HG02642 (cell line): ENCODE measurements around the gene GUCA2B.
A peak's percentile ranks its signal among the peaks of the same experiment; 100 is the strongest.

ENCODE experiments used
- ATAC-seq: cut with Tn5 transposase; IDR thresholded peaks from one replicate; pipeline ENCODE4 v1.9.1; 2021; ENCODE audit warnings: mild to moderate bottlenecking; ENCODE audit not compliant: unreplicated experiment, poor library complexity

Gene GUCA2B

DNA sequence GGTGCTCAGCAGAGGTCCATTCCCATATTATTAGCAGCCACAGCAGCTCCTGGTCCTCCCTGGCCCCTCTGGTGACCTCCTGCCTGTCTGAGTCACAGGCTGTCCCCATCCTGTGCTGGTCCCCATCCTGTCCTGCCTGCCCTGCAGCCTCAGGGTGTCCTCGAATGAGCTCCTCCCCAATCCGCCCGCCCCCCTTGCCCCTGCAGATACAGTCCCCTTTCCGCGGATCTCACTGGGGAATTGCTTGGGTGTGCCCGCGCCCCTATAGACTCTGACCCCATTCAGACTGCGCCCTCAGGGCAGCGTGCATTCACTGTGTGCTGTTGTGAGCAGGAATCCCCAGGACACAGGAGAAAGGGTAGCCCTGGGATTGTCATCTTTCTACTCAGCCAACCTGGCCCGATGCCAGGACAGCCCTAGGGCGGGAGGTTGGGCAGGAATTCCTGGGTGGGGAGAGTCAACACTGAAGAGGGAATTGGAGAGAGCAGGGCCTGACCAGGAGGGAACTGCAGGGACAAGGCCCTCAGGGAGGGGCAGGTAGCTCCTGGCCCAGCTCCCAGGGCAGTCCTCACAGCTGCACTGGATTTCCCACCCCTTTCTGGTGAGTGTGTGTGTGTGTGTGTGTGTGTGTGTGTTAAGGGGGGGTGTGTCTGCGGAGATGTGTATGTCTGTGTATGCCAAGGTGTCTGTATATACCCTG, 12.5 kb downstream of the GUCA2B start:
- ATAC-seq = no peak

DNA sequence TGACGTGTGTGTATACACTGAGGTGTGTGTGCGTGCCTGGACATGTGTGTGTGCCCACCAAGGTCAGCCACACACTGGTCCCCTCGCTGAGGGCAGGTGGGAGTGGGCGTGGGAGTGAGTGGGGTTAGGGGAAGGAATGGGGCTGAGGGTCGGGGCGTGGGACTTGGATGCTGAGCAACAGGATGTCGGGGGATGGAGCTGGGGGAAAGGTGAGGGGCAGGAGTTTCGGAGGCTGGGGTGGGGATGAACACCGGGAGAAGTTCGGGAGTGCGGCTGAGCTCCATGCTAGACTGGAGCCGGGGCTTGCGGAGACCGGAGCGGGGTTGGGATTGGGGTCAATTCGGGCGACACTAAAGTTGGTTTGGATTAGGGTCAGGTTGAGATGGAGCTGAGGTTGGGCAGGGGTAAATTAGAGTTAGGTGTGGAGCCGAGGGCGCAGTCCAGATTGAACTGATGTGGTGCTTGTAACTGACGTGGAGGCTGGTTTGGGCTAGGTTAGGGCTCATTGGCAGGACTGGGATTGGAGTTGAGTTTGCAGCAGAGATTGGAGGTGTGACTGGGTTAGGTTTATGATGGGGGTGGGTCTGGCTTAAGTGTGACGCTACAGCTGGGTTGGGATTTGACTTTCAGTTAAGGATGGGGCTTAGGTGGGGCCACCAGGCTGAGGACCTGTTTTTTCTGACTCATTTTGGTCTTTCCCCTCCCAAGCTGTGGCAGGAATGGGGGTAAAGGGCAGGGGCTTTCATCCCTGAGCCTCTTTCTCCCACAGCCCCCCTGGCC, 14.6 kb downstream of the GUCA2B start:
- no peak for ATAC-seq

DNA sequence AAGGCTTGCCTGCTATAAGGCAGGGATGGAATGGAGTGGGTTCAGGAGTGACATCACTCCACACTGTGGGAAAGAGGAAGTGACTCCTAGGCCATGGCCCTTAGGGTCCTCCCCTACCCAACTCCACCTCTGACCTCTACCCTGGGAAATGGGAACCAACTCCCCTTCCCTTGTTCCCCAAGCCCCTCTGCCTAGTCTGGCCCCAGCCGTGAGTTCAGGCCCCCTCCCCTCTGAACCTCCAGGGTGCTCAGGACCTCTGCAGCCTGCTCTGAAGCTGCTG, 15.1 kb downstream of the GUCA2B start:
- ATAC-seq = no peak

DNA sequence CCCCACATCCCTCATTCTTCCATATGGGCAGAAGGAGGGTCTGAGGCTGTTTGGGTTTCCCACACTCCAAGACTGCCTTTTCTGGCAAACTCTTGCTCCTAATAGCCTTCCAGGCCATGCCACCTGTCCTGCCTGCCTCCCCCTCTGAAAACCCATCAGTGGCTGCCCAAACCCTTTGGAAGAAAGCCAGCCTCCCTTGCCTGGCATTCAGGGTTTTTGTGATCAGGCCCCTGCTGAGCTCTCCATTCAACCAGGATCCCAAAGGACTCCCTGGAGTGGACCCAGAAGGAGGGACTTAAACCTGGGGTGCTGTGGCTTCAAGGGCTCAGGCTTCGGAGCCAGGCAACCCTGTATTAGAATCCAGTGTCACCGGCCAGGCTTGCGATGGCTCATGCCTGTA, 15.6 kb downstream of the GUCA2B start:
- ATAC-seq = no peak

DNA sequence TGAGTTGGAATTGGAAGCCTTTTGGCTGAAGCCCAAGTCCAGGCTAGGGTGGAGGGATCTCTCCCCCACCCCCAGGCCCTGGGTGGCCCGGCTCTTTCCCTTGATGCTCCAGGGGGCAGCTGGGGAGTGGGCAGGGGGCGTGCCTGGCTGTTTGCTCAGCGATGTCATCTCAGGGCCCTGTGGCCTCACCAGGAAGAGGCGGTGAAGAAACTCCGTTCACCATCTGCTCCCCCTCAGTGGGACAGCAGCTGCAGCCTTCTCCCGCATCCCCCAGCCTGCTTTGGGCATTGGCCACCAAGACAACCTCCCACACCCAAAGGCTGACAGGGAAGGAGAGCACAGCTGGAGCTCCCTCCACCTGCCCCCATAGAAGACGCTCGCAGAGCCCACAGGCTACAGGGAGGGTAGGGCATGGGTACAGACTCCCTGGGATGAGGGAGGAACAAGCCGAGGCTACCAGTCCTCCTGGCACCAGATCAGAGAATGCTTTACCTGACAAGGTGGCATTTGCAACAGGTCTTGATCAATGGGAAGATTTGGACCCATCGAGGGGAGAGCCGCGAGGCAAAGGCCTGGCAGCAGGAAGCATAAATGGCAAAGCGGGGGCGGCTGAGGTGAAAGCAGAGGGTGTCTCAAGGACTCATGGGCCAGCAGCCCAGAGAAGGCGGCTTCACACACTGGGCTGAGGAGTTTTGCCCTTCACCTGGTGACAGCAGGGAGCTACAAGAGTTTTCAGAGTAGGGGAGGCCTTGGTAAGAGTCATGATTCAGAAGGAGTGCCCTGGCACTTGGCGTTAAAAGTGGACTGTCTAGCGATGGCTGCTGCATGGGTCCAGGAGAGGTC, 17.8 kb downstream of the GUCA2B start:
- ATAC-seq = no peak

DNA sequence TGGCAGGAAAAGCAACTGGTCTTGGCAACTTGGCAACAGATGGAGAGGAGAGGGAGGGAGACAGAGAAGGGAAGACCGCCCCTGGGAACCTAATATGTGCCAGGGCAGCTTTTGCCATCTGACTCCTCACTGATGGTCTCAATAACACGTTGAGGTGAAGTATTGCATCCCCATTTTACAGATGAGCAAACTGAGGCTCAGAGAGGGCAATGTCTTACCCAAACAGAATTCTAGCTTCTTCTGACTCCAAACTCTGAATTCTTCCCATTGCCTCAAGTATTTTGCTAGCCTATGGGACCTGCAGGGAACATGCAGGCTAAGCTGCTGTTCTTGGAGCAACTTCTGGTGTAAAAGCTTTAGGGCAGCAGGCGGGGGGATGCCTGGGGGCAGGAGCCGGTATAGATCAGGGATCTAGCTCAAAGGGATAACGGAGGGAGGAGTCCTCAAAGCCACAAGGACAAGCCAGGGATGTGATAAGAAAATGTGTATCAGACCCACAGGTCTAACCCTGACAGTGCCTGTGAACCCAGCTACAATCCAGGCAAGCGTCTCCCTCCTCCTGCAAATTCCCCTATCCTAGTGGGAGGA, 18.6 kb downstream of the GUCA2B start:
- ATAC-seq = no peak

DNA sequence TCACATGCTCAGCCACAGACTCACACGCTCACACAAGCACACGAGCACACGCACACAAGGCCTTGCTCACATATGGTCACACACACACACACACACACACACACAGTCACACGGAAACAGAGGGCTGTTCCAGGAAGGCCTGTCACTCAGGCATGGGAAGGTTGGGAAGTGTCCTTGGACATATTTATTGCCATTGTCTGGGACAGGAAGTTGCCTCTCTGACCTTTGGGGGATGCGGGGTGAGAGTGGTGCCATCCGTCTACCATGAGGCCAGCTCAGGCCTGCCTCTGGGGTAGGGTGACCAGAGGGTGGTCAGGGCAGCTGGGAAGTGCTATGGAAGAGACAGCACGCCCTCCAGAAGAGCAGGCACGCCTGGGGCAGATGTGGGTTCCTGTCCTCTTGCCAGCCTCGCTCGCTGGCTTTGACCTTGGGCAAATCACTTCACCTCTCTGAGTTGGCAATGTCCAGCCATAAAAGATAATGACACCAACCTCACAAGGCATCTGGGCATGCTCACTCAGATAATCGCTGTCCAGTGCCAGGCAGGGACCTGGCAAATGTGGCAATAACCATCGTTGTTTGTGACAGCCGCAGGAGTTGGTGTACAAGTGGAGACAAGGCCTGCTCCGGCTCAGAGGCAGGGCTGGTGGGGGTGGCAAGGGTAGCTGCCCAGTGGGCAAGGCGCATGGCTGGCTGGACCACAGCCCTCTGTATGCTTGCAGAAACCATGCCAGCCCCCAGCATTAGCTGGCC, 19.3 kb downstream of the GUCA2B start:
- no peak for ATAC-seq

DNA sequence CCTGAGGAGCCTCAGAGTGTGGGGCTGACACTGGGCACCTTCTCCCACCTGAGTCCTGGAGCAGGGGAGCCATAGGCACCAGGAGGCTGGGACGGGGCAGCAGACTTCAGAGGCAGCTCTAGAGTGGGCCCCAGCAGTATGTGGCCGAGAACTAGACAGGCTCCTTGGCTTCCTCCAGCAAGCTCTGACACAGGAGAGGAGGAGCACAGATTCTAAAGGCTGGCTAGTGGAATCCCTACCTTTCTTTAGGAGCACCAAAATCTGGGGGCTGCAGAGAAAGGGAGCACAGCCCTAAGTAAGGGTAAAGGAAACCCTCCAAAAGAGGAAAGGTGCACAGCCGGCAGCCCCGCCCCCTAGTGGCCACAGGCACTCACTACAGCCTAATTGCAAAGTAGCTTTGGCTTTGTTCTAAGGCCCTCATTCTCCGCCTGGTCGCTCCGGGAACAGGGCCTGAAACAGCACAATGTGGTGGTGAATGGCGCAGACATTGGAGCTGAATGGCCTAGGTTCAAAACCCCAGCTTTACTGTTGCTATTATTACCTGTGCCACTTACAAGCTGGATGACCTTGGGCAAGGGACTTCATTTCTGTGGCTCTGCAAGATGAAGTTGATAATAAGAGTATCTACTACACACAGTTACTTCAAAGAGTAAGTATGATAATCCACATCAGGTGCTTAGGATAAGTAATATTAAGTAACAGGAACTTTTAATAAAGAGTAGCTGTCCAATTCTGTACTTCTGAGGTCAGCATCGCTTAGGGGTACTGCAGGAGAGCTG, 20.1 kb downstream of the GUCA2B start:
- peak; percentile 51 for ATAC-seq

DNA sequence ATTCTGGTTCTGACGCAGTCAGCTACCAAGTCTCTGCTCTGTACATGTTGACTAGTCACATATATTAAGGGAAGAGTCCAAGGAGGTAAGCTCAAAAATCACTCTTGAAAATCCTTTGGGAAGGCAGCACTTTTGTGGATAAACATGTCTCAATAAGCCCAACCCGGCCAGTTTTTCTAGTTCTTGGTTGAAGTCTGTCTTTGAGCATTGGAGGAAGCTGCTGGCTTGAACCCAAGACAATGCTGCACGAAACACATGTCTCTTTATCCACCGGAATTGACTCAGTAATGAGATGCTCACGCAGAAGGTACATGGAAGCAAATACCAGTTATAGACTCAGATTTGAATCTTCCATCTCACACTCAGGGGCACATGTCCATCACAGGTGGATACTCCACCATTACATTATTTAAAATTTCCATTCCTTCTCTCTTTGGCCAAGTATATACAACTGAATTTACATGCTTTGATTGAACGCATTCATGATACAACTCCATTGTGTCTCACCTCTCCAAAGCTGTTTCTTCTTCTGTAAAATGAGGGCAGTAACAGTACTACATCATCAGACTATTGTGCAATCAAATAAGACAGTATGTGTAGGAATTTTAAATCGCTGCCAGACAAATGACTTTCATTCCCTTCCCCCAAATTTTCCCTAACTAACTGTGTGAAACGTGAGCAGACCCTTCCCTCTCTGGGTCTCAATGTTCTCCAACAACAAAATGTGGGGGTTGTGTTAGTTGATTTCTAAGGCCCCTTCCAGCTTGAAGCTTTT, 20.9 kb downstream of the GUCA2B start:
- ATAC-seq = no peak

DNA sequence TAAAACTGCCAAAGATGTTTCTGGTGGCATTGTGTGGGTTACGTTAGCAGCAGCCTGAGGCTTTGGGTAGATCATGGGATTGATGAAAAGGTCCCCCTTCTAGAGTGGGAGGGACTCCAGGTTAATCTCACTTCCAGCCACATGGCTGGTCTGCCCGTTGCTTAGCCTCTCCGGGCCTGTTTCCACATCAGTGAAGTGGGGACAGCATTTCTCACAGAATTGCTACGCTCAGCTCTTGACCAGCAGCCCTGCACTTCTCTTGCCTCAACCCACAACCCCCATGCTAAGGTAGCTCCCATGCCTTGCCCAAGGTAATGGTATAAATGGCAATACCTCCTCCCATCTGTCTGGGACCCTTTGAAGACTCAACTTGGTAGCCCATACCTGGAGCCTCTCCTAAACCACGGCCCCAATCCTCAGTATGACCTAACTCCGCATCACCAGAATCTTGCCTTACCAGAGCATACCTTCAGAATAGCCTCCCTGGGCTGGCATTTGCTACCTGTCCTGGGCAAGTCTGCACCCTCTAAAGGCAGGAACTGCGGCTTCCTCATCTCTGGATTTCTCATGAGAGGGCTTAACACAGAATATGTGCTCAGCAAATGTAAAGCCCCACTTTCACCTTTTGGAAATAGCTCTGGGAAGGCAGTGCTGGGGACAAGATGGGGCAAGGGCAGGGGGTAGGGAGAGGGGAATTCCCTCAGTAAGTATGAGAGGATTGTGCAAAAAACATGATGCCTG, 22.3 kb downstream of the GUCA2B start:
- no peak for ATAC-seq

DNA sequence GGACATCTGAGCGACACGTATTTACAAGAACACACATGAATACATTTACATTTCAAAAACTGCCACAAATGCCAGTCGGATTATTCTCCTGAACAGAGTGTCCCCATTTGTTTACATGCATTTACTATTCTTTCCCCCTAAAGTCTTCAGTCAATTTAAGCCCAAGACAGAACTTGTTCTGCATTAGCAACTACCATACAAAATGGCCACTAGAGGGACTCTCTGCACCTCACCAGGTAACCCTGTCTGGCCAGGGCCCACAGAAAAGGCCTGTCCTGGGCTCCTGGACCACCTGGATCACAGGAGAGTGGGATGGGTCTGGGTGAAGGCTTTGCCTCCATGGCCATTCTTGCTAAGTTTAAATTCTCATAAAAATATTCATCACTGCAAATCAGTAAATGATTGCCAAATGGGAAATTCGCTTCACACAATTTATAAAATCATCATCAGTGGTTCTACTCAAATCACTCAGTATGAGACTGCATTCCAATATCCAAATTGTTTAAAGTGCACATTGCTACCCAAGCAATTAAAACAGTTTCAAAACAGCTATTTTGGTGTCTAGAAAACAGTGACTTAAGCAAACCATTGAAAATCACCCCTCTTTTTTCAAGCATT, 23.8 kb downstream of the GUCA2B start:
- no peak for ATAC-seq

DNA sequence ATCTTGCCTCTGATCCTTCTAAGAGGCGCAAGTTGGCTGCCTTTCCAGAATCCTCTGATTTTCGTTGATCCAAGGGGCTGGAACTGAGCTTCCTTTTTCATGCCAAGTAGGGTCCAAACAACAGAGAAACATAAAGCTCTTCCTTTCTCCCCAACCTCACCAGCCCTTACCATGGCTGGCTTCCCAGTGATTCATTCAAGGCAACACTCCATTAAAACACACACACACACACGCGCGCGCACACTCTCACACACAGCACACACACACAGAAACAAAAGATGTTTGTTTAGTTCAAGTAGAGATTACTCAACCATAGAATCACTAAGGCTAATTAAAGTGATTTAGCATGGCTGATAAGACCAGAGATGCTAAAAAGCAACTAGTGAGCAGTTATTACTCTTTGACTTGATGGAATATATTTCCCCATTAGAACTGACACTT, 24.4 kb downstream of the GUCA2B start:
- ATAC-seq = no peak

DNA sequence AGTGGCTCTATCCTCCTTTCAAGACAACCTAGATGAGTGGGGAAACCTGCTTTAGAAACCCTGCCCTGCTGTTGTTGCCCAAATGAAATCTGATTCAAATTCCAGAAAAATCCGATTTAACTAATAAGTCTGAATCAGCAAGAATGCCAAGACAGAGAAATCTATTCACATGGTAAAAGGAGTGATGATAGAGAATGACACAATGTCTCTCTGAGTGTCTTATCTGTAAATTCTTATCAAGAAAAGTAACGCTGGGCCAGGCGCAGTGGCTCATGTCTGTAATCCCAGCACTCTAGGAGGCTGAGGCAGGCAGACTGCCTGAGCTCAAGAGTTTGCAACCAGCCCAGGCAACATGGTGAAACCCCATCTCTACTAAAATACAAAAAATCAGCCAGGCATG, 25.0 kb downstream of the GUCA2B start:
- no peak for ATAC-seq

DNA sequence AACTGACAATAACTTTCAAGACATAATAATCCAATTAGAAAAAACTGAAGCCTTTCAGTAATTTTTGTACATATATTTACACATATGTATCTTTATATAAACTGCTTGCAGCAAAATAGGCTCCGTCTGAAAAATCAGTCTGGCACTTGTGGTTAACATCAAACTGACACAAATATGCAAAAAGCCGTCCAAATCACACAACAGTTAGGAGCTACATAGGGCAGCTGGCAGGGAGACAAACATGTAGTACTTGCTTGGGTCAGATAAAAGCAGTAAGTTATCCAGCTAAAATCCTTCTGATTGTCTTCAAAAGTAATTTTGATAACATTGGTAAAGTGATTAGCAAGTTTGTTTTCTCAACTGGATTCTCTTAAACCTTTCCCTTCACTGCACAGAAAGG, 26.1 kb downstream of the GUCA2B start:
- ATAC-seq = no peak

DNA sequence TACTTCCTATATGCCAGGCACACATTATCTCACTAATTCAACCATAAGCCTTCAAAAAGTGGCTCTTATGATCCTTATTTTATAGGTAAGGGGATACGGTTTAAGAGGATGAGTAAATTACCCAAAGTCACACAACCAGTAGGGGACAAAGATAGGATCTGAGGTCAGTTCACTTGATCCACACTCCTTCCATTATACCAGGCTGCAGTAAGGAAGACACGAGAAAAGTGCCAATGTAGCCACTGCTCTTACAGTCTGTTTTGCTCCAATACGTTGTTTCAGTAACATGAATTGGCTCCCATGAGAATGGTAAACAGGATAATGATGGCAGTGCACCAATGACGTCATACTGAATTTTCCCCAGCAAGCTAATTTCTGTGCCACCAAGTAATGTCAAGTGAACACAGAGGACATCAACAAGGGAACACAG, 26.7 kb downstream of the GUCA2B start:
- ATAC-seq = no peak

DNA sequence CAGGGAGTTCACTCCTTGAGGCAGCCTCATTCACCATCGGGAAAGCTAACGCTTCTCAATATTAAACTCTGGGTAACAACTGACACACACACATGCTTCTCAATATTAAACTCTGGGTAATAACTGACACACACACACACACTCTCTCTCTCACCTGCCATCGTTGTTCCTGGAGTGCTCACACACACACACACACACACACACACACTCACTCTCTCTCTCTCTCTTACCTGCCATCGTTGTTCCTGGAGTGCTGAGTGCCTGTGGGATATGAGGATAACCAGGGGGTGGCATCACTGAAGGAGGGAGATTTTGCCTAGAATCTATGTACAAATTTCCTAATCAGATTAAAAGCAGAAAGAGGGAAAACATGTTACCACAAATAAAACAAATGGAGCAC, 28.5 kb downstream of the GUCA2B start:
- no peak for ATAC-seq

DNA sequence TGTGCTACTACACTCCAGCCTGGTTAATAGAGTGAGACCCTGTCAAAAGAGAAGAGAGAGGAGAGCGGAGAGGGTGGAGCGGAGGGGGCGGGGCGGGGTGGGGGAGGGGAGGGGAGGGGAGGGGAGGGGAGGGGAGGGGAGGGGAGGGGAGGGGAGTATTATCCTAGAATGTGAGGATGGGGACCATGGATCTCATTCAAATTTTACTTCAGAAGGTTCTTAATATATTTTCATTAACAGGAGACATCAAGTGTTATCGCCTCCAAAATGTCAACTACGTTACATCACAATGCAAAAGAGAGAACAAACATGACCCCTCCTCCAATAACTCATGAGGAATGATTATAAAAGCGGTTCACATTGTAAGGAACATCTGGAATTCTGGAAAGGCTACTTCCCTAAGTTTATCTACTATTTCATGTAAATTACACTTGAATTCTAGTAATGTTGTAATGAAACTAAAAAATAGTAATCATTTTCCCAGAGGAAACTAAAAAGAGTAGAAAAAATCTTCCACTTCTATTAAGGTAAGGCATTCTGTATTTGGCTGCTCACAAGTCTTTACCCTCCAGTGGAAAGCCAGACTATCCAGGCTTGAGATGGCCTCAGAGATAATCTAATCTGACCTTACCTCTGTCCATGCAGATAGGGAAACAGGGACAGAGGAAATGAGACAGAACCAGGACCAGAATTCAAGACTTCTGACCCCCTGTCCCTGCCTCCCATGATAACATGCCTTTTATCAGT, 30.2 kb downstream of the GUCA2B start:
- ATAC-seq = no peak
